ENCODE results near the gene MUC2. TPM values are rescaled to one million over a fixed set of nuclear protein-coding genes. Genes with fewer than 3 reads are reported as not detected.

The MUC2 gene
- total RNA-seq, 1 donor from 2014 or later: not detected

DNA sequence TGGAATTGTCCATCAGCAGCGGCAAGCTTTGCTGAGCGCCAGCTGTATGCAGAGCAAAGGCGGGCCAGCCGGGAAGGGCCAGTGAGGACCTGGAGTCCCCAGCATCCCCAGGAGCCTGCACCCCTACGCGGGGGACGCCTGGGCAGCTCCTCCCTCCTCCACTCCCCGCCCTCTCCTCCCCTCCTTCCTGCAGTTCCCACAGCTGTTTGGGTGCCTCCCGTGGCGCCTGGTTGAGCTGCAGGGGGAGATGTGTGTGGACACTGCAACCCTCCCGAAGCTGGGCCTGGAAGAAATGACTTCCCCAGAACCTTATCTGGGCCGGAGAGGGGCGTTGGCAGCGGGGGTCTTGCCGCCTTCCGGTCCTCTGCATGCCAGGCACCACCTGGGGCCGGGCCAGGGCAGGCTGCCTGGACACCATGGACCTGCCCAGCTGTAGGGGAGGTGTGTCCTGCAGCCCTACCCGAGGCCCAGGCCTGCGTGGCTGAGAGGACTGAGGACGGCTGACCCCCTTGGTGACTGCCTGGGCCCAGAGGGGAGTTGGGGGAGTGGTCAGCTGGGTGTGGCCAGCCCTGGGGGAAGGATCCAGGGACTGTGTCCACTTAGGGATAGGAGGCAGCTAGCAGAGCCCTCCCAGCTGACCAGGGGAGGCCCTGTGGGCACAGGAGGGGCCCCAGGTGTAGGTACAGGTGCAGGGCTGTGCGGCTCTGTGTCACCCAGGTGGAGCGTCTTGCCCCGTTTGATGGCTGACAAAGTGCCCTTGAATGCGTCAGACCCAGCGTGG is 21.4 kb upstream of the MUC2 start:
- TF ChIP-seq, protein P1, sequence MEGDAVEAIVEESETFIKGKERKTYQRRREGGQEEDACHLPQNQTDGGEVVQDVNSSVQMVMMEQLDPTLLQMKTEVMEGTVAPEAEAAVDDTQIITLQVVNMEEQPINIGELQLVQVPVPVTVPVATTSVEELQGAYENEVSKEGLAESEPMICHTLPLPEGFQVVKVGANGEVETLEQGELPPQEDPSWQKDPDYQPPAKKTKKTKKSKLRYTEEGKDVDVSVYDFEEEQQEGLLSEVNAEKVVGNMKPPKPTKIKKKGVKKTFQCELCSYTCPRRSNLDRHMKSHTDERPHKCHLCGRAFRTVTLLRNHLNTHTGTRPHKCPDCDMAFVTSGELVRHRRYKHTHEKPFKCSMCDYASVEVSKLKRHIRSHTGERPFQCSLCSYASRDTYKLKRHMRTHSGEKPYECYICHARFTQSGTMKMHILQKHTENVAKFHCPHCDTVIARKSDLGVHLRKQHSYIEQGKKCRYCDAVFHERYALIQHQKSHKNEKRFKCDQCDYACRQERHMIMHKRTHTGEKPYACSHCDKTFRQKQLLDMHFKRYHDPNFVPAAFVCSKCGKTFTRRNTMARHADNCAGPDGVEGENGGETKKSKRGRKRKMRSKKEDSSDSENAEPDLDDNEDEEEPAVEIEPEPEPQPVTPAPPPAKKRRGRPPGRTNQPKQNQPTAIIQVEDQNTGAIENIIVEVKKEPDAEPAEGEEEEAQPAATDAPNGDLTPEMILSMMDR (IDR thresholded peaks at IDR 0.05; ENCODE audit: unreplicated experiment): no peak
- no peaks in the 10 kb centered on the region for H3K4me1 Mint-ChIP-seq (ENCODE audit: unreplicated experiment)
- peaks cover 3% of the 10 kb centered on the region for H3K27me3 Mint-ChIP-seq (ENCODE audit: unreplicated experiment)
- H3K4me3 Mint-ChIP-seq (ENCODE audit: unreplicated experiment): no peak overlapping the region
- H3K9me3 Mint-ChIP-seq (ENCODE audit: unreplicated experiment): no peaks in the 10 kb centered on the region
- no peaks in the 10 kb centered on the region for H3K36me3 Mint-ChIP-seq (ENCODE audit: low read depth, unreplicated experiment)
- no peak for DNase-seq (ENCODE audit: low spot score)
- H3K27ac Mint-ChIP-seq (ENCODE audit: unreplicated experiment): no peak overlapping the region

DNA sequence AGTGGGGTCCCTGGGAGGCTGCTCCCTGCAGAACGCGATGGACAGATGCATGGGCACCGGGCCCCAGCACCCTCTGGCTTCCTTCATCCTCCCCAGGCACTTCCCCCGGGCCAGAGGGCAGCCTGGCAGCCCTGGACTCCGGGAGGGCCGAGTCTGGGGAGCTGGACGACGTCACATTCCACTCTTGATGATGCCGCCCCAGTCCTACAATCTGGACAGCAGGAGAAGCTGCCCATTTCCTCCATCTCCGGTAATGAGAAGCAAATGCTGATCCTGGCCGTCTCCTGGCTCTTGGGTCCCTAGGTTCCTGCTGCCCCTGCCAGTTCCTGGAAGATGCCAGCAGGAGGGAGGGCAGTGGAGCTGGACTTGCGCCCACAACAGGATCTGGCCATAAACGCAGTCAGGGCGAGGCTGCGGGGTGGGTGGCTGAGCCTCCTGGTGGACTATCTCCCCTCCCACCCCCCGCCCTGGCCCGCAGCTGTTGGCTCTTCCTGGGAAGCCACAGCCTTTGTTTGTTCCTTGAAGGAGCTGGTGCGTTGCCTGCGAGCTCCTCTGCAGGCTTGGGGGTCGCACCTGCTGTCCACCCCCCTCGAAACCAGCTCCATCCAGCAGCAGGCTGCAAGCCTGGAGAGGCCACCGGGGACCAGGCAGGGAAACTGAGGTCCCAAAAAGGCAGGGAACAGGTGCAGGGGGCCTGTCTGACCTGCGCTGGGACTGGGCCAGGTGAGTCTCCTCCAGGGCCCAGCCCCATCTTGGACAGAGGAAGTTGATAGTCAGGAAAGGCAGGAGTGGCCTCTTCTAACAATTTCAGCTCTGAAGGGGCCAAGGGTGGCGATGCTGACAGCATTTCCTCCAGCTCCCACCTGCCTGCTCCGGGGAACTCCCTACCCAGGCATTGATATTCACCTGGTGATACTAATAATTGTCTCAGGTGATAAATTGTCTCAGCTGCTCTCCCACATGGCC is 20.2 kb upstream of the MUC2 start:
- H3K4me3 Mint-ChIP-seq (ENCODE audit: unreplicated experiment): no peak overlapping the region

DNA sequence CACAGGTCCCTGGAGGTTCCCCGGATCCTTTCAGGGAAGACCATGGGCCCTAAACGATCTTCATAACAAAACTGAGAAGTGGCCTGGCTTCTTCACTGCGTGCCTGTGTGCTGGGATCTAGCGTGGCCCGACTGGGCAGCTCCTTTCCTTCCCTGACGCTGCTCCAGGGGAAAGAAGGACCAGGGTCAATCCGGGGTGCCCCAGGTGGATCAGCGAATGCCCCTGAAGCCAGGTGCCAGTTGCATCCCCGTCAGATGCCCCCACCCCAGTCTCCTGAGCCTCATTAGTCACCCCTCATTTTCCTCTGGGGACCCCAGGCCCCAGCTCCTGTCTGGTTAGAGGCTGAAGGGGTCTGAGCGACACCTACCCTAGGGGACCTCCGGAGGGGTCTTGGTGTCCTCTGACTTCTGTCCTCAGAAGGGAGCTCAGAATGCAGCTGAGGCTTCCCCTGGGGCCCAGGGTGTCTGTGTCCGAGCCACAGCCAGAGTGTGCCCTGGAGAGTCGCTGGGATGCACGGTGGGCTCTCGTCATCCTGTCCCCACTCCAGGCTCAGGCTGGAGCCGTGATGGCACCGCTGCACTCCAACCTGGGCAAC is 19.5 kb upstream of the MUC2 start:
- Mint-ChIP-seq H3K9me3 (ENCODE audit: unreplicated experiment) (no peaks in the 10 kb centered on the region), H3K36me3 (ENCODE audit: low read depth, unreplicated experiment) (no peaks in the 10 kb centered on the region), H3K27me3 (ENCODE audit: unreplicated experiment) (peaks cover 8% of the 10 kb centered on the region), H3K4me3 (ENCODE audit: unreplicated experiment) (no peak overlapping the region), H3K4me1 (ENCODE audit: unreplicated experiment) (no peaks in the 10 kb centered on the region), H3K27ac (ENCODE audit: unreplicated experiment) (no peak overlapping the region)
- no peak for DNase-seq (ENCODE audit: low spot score)
- TF ChIP-seq, protein P1 (IDR thresholded peaks at IDR 0.05; ENCODE audit: unreplicated experiment): no peak

More for the DNA sequence above, 20.2 kb upstream of the MUC2 start:
- Mint-ChIP-seq H3K9me3 (ENCODE audit: unreplicated experiment) (no peaks in the 10 kb centered on the region), H3K36me3 (ENCODE audit: low read depth, unreplicated experiment) (no peaks in the 10 kb centered on the region), H3K27me3 (ENCODE audit: unreplicated experiment) (peaks cover 8% of the 10 kb centered on the region), H3K27ac (ENCODE audit: unreplicated experiment) (no peak overlapping the region), H3K4me1 (ENCODE audit: unreplicated experiment) (no peaks in the 10 kb centered on the region)
- no peak for DNase-seq (ENCODE audit: low spot score)
- TF ChIP-seq, protein P1 (IDR thresholded peaks at IDR 0.05; ENCODE audit: unreplicated experiment): no peak

DNA sequence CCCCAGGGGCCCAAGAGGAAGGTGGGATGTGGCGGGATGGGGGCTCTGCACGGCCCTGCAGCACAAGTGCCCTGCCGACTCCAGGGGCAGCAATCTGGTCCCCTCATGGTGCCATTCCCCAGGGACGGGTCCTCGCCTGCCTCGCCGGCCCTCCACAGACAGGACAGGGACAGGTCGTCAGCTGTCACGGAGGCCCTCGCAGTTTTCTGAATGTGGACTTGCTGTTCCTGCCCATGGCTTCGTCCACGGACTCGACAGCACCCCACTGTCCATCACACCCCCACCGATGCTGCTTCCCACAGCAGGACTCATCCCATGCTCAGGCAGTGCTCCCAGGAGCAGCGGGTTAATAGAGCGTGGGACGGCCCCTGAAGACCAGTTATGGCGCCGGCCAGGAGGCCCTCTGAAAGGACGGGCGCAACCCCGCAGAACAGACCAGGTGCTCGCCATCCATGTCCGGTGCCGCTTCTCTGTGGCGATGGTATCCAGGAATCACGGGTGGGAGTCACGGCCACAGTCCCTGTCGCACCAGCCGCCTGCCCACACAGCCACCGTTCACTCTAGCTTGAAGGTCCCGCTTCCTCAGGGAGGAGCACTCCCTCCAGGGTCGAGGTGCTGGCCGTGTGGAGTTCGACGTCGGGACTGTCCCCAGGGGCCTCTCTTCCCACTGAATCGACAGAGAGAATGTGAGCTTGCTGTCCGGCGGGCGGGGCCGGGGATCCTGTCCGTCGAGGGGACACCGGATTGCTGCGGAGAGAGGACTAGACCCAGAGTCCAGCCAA is 18.5 kb upstream of the MUC2 start:
- H3K4me3 Mint-ChIP-seq (ENCODE audit: unreplicated experiment): no peak overlapping the region
- peaks cover 8% of the 10 kb centered on the region for H3K27me3 Mint-ChIP-seq (ENCODE audit: unreplicated experiment)
- no peaks in the 10 kb centered on the region for H3K4me1 Mint-ChIP-seq (ENCODE audit: unreplicated experiment)

More for the DNA sequence above, 18.5 kb upstream of the MUC2 start:
- TF ChIP-seq, protein P1 (IDR thresholded peaks at IDR 0.05; ENCODE audit: unreplicated experiment): no peak
- Mint-ChIP-seq H3K27ac (ENCODE audit: unreplicated experiment) (no peak overlapping the region), H3K36me3 (ENCODE audit: low read depth, unreplicated experiment) (no peaks in the 10 kb centered on the region), H3K9me3 (ENCODE audit: unreplicated experiment) (no peaks in the 10 kb centered on the region)
- no peak for DNase-seq (ENCODE audit: low spot score)
